A549 (cell line): Measurements from ENCODE around the gene PFN3.

Experiments used
- CTCF ChIP-seq: fragments of >200 bp; sonication (Bioruptor Twin); formaldehyde crosslinking; IDR thresholded peaks from 3 replicates; pipeline ENCODE4 v1.5.1; 2016
- ELK1 ChIP-seq: fragments of 150-350 bp; IDR thresholded peaks from 2 replicates; pipeline ENCODE4 v1.6.1; 2014; ENCODE audit warnings: low read depth, mild to moderate bottlenecking, low read length
- HEYL ChIP-seq: fragments of 250-450 bp; sonication (Bioruptor Pico); IDR thresholded peaks from 2 replicates; pipeline ENCODE4 v1.8.0; 2021; ENCODE audit warnings: mild to moderate bottlenecking, moderate library complexity
- MAX ChIP-seq: IDR thresholded peaks from 2 replicates; pipeline ENCODE4 v1.6.1; 2012
- NPAS2 ChIP-seq: fragments of 250-450 bp; sonication (Bioruptor Pico); IDR thresholded peaks from 2 replicates; pipeline ENCODE4 v1.8.0; 2022; ENCODE audit warnings: mild to moderate bottlenecking, moderate library complexity, borderline replicate concordance
- REST ChIP-seq: fragments of 200-600 bp; sonication (generic); IDR thresholded peaks from 2 replicates; pipeline ENCODE4 v1.6.1; 2016; ENCODE audit warnings: antibody characterized with exemption, mild to moderate bottlenecking, moderate library complexity
- SMC3 ChIP-seq: fragments of >200 bp; sonication (Bioruptor Twin); formaldehyde crosslinking; IDR thresholded peaks from 3 replicates; pipeline ENCODE4 v1.6.1; 2018; ENCODE audit warnings: inconsistent platforms
- USF2 ChIP-seq: fragments of 450-650 bp; IDR thresholded peaks from 2 replicates; pipeline ENCODE4 v1.6.1; 2014; ENCODE audit warnings: antibody characterized with exemption
- ZC3H11A ChIP-seq: fragments of 450-650 bp; IDR thresholded peaks from 2 replicates; pipeline ENCODE4 v1.6.1; 2014; ENCODE audit warnings: antibody characterized with exemption, mild to moderate bottlenecking

- no peak for TF ChIP-seq NPAS2 (CRISPR knock-in tag)
- no peak for TF ChIP-seq SMC3
- TF ChIP-seq ZC3H11A, result no peak
- TF ChIP-seq MAX, result peak; percentile 41; the same call in 1 of the 2 replicates
- TF ChIP-seq CTCF, result 0 out of 3 replicates have a peak, but pooled peaks have one; percentile 11
- no peak for TF ChIP-seq ELK1
- TF ChIP-seq HEYL, result no peak
- TF ChIP-seq USF2, result no peak
- no peak for TF ChIP-seq REST
Measured at GRCh38 chr5:177382423-177383029, 17.9 kb downstream of the PFN3 start.
